Measurements from ENCODE around the gene CCDC179. TPM values are rescaled to one million over a fixed set of nuclear protein-coding genes. Genes with fewer than 3 reads are reported as not detected.

Gene CCDC179
- total RNA-seq, 1 experiment from 2014 or later: not detected

- no CpG with 5 or more reads among the region's 2 CpGs for WGBS (ENCODE audit: extremely low coverage, insufficient read length, low lambda C conversion rate)
- no peak overlapping the region for H3K4me3 Mint-ChIP-seq
- H2BK12ac ChIP-seq (ENCODE audit: insufficient read length, low read depth, low read length): no peak overlapping the region
- no peak overlapping the region for H3K56ac ChIP-seq (ENCODE audit: insufficient read length, low read depth, low read length)
- H4K5ac ChIP-seq (ENCODE audit: insufficient read length, low read depth, low read length): no peak overlapping the region
- H4K91ac ChIP-seq (ENCODE audit: insufficient read length, low read depth, low read length): no peak overlapping the region
- H3K27ac Mint-ChIP-seq: no peak overlapping the region
- H3K27me3 Mint-ChIP-seq (ENCODE audit: low read depth): no peaks in the 10 kb centered on the region
- H3K4me2 ChIP-seq (ENCODE audit: insufficient read depth, insufficient read length, low read length): no peak overlapping the region
- no peak overlapping the region for H3K9ac ChIP-seq (ENCODE audit: extremely low read depth, insufficient read length, low read length)
- H3K4me1 Mint-ChIP-seq: no peaks in the 10 kb centered on the region
- no peaks in the 10 kb centered on the region for H3K27me3 ChIP-seq (ENCODE audit: insufficient read depth, low read length)
- DNase-seq: no peak
- H3K79me2 ChIP-seq (ENCODE audit: insufficient read depth, low read length): no peaks in the 10 kb centered on the region
- no peak overlapping the region for H2AFZ ChIP-seq (ENCODE audit: low read length)
- no peaks in the 10 kb centered on the region for H3K23me2 ChIP-seq (ENCODE audit: insufficient read length, low read depth, low read length, poor library complexity, severe bottlenecking)
- no peak overlapping the region for H4K8ac ChIP-seq (replicated peaks; ENCODE audit: insufficient read length, low read depth, low read length)
- no peak overlapping the region for H2BK120ac ChIP-seq (ENCODE audit: low read depth, low read length, poor library complexity, severe bottlenecking)
- H3K79me1 ChIP-seq (ENCODE audit: insufficient read depth, low read depth, low read length, poor library complexity, severe bottlenecking): no peaks in the 10 kb centered on the region
- no peak for TF ChIP-seq CTCF (conservative IDR thresholded peaks at IDR 0.05)
- H3K27ac ChIP-seq (ENCODE audit: insufficient read length, low read depth, low read length): no peak overlapping the region
- H3K4ac ChIP-seq (ENCODE audit: low read depth, low read length): no peak overlapping the region
- no peaks in the 10 kb centered on the region for H3K4me1 ChIP-seq (ENCODE audit: insufficient read depth, low read length)
- no peak overlapping the region for H3K14ac ChIP-seq (ENCODE audit: insufficient read depth, low read length)
- H2AK5ac ChIP-seq (ENCODE audit: insufficient read length, low read length): no peak overlapping the region
- H2BK5ac ChIP-seq (ENCODE audit: insufficient read length, low read length): no peak overlapping the region
- no peak overlapping the region for H2BK15ac ChIP-seq (ENCODE audit: low read depth, low read length)
- H4K20me1 ChIP-seq (ENCODE audit: control insufficient read depth, insufficient read depth, insufficient read length): no peaks in the 10 kb centered on the region
- no peak overlapping the region for H3K18ac ChIP-seq (ENCODE audit: insufficient read length, low read depth, low read length)
- peaks cover 0 to 2% (median 0%) of the 10 kb centered on the region in 3 experiments; a peak in 1 of 7 replicates for H3K36me3 Mint-ChIP-seq (ENCODE audit: insufficient read depth in 1 of 3, low read depth in 3 of 3)
- H3K9me3 Mint-ChIP-seq: peaks cover 0 to 4% of the 10 kb centered on the region in 2 experiments; a peak in 2 of 5 replicates
- no peak overlapping the region for H2BK20ac ChIP-seq (ENCODE audit: low read depth, low read length, poor library complexity, severe bottlenecking)
- H3K9me3 ChIP-seq (ENCODE audit: control insufficient read depth, low read depth, low read length): no peaks in the 10 kb centered on the region
- no peak overlapping the region for H3K23ac ChIP-seq (ENCODE audit: insufficient read length, low read depth, low read length)
- H3T11ph ChIP-seq (ENCODE audit: low read length): no peak overlapping the region
These were observed 30.0 kb upstream of the CCDC179 start for GRCh38 chr11:22890227-22890626.
